ENCODE results near the gene PIK3IP1. TPM values are rescaled to one million over a fixed set of nuclear protein-coding genes. Genes with fewer than 3 reads are reported as not detected.

PIK3IP1 gene
- total and polyA plus RNA-seq, 8 donors: 11.1 to 41.5 (median 12.5) TPM

DNA sequence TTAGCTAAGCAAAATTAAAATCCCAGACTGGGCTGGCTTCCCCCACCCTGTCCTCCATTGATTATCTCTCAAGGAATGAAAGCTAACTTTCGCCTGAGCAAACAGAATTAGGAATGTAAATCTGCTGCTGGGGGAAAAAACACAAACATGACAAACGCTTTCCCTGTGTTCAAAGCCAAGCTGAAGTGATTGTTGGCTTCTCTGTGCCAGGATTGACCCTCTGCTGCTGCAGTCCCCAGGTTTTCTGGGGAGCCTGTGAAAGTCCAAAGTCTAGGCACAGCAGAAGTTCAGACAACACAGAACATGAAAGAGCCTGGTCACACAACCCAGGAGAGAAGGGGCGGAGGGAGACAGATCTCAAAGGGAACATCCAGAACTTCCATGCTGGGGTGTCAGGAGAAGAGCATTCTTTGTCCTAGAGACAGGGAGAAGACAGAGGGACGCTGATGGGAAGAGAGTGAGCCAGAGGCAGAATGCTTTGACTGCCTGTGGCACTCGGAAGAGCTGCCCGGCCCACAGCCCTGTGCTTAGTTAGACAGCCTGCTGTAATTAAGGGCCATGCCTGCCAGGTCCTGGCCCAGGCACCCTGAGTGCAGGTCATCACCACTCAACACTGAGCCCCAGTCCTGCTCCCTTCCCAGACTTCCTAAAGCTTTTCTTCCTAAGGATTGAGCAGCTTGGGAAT is 47.0 kb upstream of the PIK3IP1 start:
- peaks cover 0 to 76% of the 10 kb centered on the region in 2 donors for H3K36me3 ChIP-seq

GRCh38 chr22:31337178-31337577 is 44.9 kb upstream of the PIK3IP1 start:
- Histone ChIP-seq H3K36me3 (peaks cover 0 to 91% of the 10 kb centered on the region in 2 donors), H3K27ac (no peak overlapping the region), H3K4me3 (no peak overlapping the region), H3K4me1 (peaks cover 0 to 19% of the 10 kb centered on the region in 2 donors), H3K27me3 (no peaks in the 10 kb centered on the region), H3K9me3 (no peaks in the 10 kb centered on the region)
- no peak for TF ChIP-seq CTCF (IDR thresholded peaks at IDR 0.05)
- ATAC-seq (no peak), DNase-seq (no peak)
- intact Hi-C loops (cut with DNase I): no loop called here

More for the DNA sequence above, 47.0 kb upstream of the PIK3IP1 start:
- Histone ChIP-seq H3K4me3 (no peak overlapping the region), H3K9me3 (no peaks in the 10 kb centered on the region), H3K27me3 (no peaks in the 10 kb centered on the region), H3K4me1 (peaks cover 14 to 40% of the 10 kb centered on the region in 2 donors), H3K27ac (no peak overlapping the region)
- ATAC-seq (no peak), DNase-seq (no peak)
- TF ChIP-seq CTCF (IDR thresholded peaks at IDR 0.05): no peak
- intact Hi-C loops (cut with DNase I): no loop called here

- no peak for TF ChIP-seq CTCF (IDR thresholded peaks at IDR 0.05)
- no peak for DNase-seq
- peaks cover 0 to 93% of the 10 kb centered on the region in 2 donors for H3K36me3 ChIP-seq
- intact Hi-C loops (cut with DNase I): no loop called here
- H3K27ac ChIP-seq: no peak overlapping the region
- no peaks in the 10 kb centered on the region for H3K27me3 ChIP-seq
- ATAC-seq: no peak
- H3K4me1 ChIP-seq: peaks cover 0 to 4% of the 10 kb centered on the region in 2 donors
- no peak overlapping the region for H3K4me3 ChIP-seq
- H3K9me3 ChIP-seq: no peaks in the 10 kb centered on the region
These were observed 42.0 kb upstream of the PIK3IP1 start for GRCh38 chr22:31334329-31334728.

- no peak for DNase-seq
- Histone ChIP-seq H3K27ac (no peak overlapping the region), H3K27me3 (no peaks in the 10 kb centered on the region), H3K4me3 (no peak overlapping the region), H3K36me3 (peaks cover 0 to 93% of the 10 kb centered on the region in 2 donors), H3K9me3 (no peaks in the 10 kb centered on the region), H3K4me1 (no peaks in the 10 kb centered on the region)
- TF ChIP-seq CTCF (IDR thresholded peaks at IDR 0.05): no peak
- intact Hi-C loops (cut with DNase I): no loop called here
- ATAC-seq: no peak
These were observed 41.4 kb upstream of the PIK3IP1 start for GRCh38 chr22:31333641-31334040.

GRCh38 chr22:31332886-31333285 is 40.6 kb upstream of the PIK3IP1 start:
- intact Hi-C loops (cut with DNase I): no loop called here
- no peak for DNase-seq
- Histone ChIP-seq H3K4me1 (no peaks in the 10 kb centered on the region), H3K4me3 (no peak overlapping the region), H3K36me3 (peaks cover 0 to 93% of the 10 kb centered on the region in 2 donors), H3K27ac (no peak overlapping the region), H3K9me3 (no peaks in the 10 kb centered on the region), H3K27me3 (no peaks in the 10 kb centered on the region)
- ATAC-seq: no peak
- no peak for TF ChIP-seq CTCF (IDR thresholded peaks at IDR 0.05)
